Measurements from ENCODE around the gene GSTM4.
A peak's percentile ranks its signal among the peaks of the same experiment; 100 is the strongest.

Gene GSTM4

GRCh38 chr1:109625176-109625575 lies 30.7 kb upstream of the GSTM4 start:
- no peak for DNase-seq

- DNase-seq = no peak
These were observed 30.0 kb upstream of the GSTM4 start for GRCh38 chr1:109625601-109626560.

GRCh38 chr1:109626682-109627408 lies 29.1 kb upstream of the GSTM4 start:
- no peak for DNase-seq

- no peak for DNase-seq
These were observed 28.1 kb upstream of the GSTM4 start for GRCh38 chr1:109627692-109628399.

GRCh38 chr1:109628540-109629321 lies 27.2 kb upstream of the GSTM4 start:
- no peak for DNase-seq

GRCh38 chr1:109629372-109630030 lies 26.4 kb upstream of the GSTM4 start:
- DNase-seq = no peak

GRCh38 chr1:109630081-109630897 lies 25.6 kb upstream of the GSTM4 start:
- no peak for DNase-seq

GRCh38 chr1:109630898-109631512 lies 24.9 kb upstream of the GSTM4 start:
- no peak for DNase-seq

- DNase-seq = no peak
These were observed 24.1 kb upstream of the GSTM4 start for GRCh38 chr1:109631513-109632505.

- DNase-seq = peak; percentile 79
These were observed 23.1 kb upstream of the GSTM4 start for GRCh38 chr1:109632671-109633346.

GRCh38 chr1:109634292-109634691 lies 21.6 kb upstream of the GSTM4 start:
- DNase-seq = no peak

- DNase-seq = no peak
These were observed 20.8 kb upstream of the GSTM4 start for GRCh38 chr1:109634771-109635750.

- no peak for DNase-seq
These were observed 20.1 kb upstream of the GSTM4 start for GRCh38 chr1:109635862-109636200.

GRCh38 chr1:109636201-109636952 lies 19.5 kb upstream of the GSTM4 start:
- no peak for DNase-seq

- no peak for DNase-seq
These were observed 18.5 kb upstream of the GSTM4 start for GRCh38 chr1:109637446-109637845.

- no peak for DNase-seq
These were observed 16.6 kb upstream of the GSTM4 start for GRCh38 chr1:109639063-109639840.
